ENCODE measurements around the gene KCNK16. TPM values are rescaled to one million over a fixed set of nuclear protein-coding genes. Genes with fewer than 3 reads are reported as not detected.

The KCNK16 gene
- total and polyA plus RNA-seq, 2 of the 13 experiments (the other 11 are each of a cell fraction or from before 2014, with no cell fraction given): not detected

GRCh38 chr6:39333644-39334438, 11.3 kb upstream of the KCNK16 start:
- Histone ChIP-seq H3K27me3 (ENCODE audit: control insufficient read depth in 1 of 2, insufficient read depth in 2 of 2, low read length in 2 of 2) (0 out of 5 replicates have a peak, but pooled peaks cover 0 to 1% of the 10 kb centered on the region in 2 experiments), H3K4me3 (replicated peaks in 1 of 3; ENCODE audit: insufficient read depth in 1 of 3, low read depth in 2 of 3, low read length in 3 of 3) (no peak overlapping the region), H3K9ac (ENCODE audit: insufficient read depth, low read depth, low read length) (no peak overlapping the region), H3K79me2 (ENCODE audit: insufficient read depth, low read length) (no peaks in the 10 kb centered on the region), H3K4me1 (ENCODE audit: insufficient read depth, low read length) (no peaks in the 10 kb centered on the region), H3K27ac (ENCODE audit: extremely low read length, insufficient read depth, low read length) (no peak overlapping the region), H3K36me3 (replicated peaks in 1 of 2; ENCODE audit: control insufficient read depth in 1 of 2, insufficient read depth in 2 of 2, low read length in 2 of 2) (no peaks in the 10 kb centered on the region), H2AFZ (ENCODE audit: low read length) (no peak overlapping the region), H3K4me2 (ENCODE audit: low read depth, low read length) (no peak overlapping the region), H3K9me3 (ENCODE audit: low read length) (no peaks in the 10 kb centered on the region), H4K20me1 (ENCODE audit: insufficient read depth, low read length) (no peaks in the 10 kb centered on the region)
- in situ Hi-C loops (cut with HindIII; ENCODE audit: extremely low pct_ligation_motif_present, low pct_unique_long_range_greater_than_20kb): no loop called here
- TF ChIP-seq TCF7L2 (IDR thresholded peaks at IDR 0.05; ENCODE audit: low read depth, low read length) (no peak), ZNF878 (CRISPR knock-in tag; IDR thresholded peaks at IDR 0.05) (no peak), TRAFD1 (CRISPR knock-in tag; IDR thresholded peaks at IDR 0.05; ENCODE audit: borderline replicate concordance) (no peak), AGO1 (IDR thresholded peaks at IDR 0.05; ENCODE audit: low read depth, low read length, poor library complexity, severe bottlenecking) (no peak), WIZ (CRISPR knock-in tag; IDR thresholded peaks at IDR 0.05) (no peak), SNAI1 (CRISPR knock-in tag; IDR thresholded peaks at IDR 0.05; ENCODE audit: borderline replicate concordance) (no peak), JARID2 (CRISPR knock-in tag; IDR thresholded peaks at IDR 0.05; ENCODE audit: insufficient replicate concordance) (no peak), ETS1 (CRISPR knock-in tag; IDR thresholded peaks at IDR 0.05) (no peak), REL (CRISPR knock-in tag; conservative IDR thresholded peaks at IDR 0.05) (no peak), ZNF563 (CRISPR knock-in tag; IDR thresholded peaks at IDR 0.05) (no peak), SRSF1 (optimal IDR thresholded peaks at IDR 0.05; ENCODE audit: low read depth, low read length) (no peak), EEA1 (CRISPR knock-in tag; IDR thresholded peaks at IDR 0.05; ENCODE audit: borderline replicate concordance) (no peak), HNRNPH1 (optimal IDR thresholded peaks at IDR 0.05; ENCODE audit: low read depth, low read length) (no peak), NFKBIZ (CRISPR knock-in tag; IDR thresholded peaks at IDR 0.05) (no peak)
- intact Hi-C loops (cut with micrococcal nuclease; ENCODE audit: unreplicated experiment): no loop called here
- ATAC-seq: no peak
- POLR2A ChIA-PET: no interaction called here
- CTCF ChIA-PET (ENCODE audit: low intra/inter-chr PET ratio, low total read pairs): no interaction called here
- WGBS (ENCODE audit: low lambda C conversion rate): 21% methylated on average over 7 of the region's 7 CpGs
- FAIRE-seq: no peak
- DNase-seq (ENCODE audit: low spot score): no peak
- BruUV-seq (replicated peaks): no TSS peak

All from HepG2 (cell line).